NCI-H2081 treated with DMSO at 0.1 percent for 48 hours (cell line): ENCODE results near the gene NCF2.

ENCODE experiments used
- DNase-seq: peaks from one replicate; lab custom pipeline; 2025; lab: John Stamatoyannopoulos, UW

Gene NCF2

GRCh38 chr1:183551924-183552323, 38.3 kb downstream of the NCF2 start:
- no peak for DNase-seq

- no peak for DNase-seq
Measured at GRCh38 chr1:183550915-183551314, 39.3 kb downstream of the NCF2 start.

- no peak for DNase-seq
Measured at GRCh38 chr1:183548116-183548515, 42.1 kb downstream of the NCF2 start.

- no peak for DNase-seq
Measured at GRCh38 chr1:183546427-183546826, 43.8 kb downstream of the NCF2 start.

- DNase-seq, result no peak
Measured at GRCh38 chr1:183544598-183545297, 45.5 kb downstream of the NCF2 start.

- DNase-seq, result no peak
Measured at GRCh38 chr1:183543619-183544204, 46.5 kb downstream of the NCF2 start.

GRCh38 chr1:183537405-183537804, 52.9 kb downstream of the NCF2 start:
- DNase-seq, result no peak

- no peak for DNase-seq
Measured at GRCh38 chr1:183533617-183534174, 56.6 kb downstream of the NCF2 start.

GRCh38 chr1:183528577-183528976, 61.7 kb downstream of the NCF2 start:
- no peak for DNase-seq

- DNase-seq, result no peak
Measured at GRCh38 chr1:183522104-183522503, 68.2 kb downstream of the NCF2 start.

GRCh38 chr1:183520379-183520778, 69.9 kb downstream of the NCF2 start:
- DNase-seq, result no peak

GRCh38 chr1:183517401-183517800, 72.9 kb downstream of the NCF2 start:
- no peak for DNase-seq

- DNase-seq, result no peak
Measured at GRCh38 chr1:183516725-183517124, 73.5 kb downstream of the NCF2 start.

- no peak for DNase-seq
Measured at GRCh38 chr1:183515002-183515689, 75.1 kb downstream of the NCF2 start.

- no peak for DNase-seq
Measured at GRCh38 chr1:183514235-183514634, 76.0 kb downstream of the NCF2 start.

- no peak for DNase-seq
Measured at GRCh38 chr1:183512450-183512849, 77.8 kb downstream of the NCF2 start.

GRCh38 chr1:183508694-183509093, 81.6 kb downstream of the NCF2 start:
- DNase-seq, result no peak

GRCh38 chr1:183506561-183506960, 83.7 kb downstream of the NCF2 start:
- no peak for DNase-seq
